ENCODE measurements around the gene PPFIBP2. TPM values are rescaled to one million over a fixed set of nuclear protein-coding genes. Genes with fewer than 3 reads are reported as not detected.

The PPFIBP2 gene
- total and polyA plus RNA-seq, 4 donors: 14.1 to 35.6 (median 24.7) TPM

DNA sequence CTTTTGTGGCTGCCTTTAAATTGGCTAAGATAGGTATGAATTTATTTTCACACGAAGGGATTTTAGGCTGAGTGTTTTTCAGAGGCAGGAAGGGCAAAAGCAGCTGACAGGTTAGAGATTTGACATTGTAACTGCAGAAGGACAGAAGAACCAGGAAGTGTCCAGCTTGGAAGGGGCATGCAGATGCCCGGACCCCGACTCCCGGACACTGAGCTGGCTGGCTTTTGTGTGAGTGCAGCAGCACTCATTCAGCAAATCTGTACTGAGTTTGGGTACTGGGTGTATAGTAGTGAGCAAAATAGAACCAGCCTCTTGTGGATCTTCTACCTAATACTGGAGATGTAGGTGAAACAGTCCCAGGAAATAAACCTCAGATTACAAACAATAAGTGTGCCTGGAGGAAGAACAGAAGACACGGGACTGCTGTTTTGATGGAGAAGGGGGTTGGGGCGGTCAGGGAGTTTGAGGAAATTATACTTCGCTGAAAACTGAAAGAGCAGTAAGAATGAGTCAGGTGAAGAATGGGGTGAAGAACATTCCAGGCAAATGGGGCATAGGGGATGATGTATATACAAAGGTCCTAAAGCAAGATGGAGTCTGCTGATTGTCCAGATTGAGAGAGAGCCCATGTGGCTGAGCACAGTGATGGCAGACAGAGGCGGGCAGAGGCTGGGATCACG, 64.6 kb downstream of the PPFIBP2 start:
- DNase-seq (no peak), ATAC-seq (ENCODE audit: low FRiP score) (no peak)
- no peaks in the 10 kb centered on the region for H3K4me1 ChIP-seq (ENCODE audit: control insufficient read depth in 1 of 2, insufficient read depth in 2 of 2, low read length in 2 of 2)
- H3K4me3 ChIP-seq (ENCODE audit: low read length in 2 of 2): peak overlapping the region; percentile 43 to 49
- H3K9me3 ChIP-seq (ENCODE audit: control insufficient read depth, low read length): no peaks in the 10 kb centered on the region
- no peaks in the 10 kb centered on the region for H3K36me3 ChIP-seq (ENCODE audit: control insufficient read depth in 1 of 2, insufficient read depth in 2 of 2, low read length in 1 of 2)
- WGBS, 2 donors: 19 to 32% methylated on average over 9 of the region's 9 CpGs
- H3K27me3 ChIP-seq (ENCODE audit: control insufficient read depth in 1 of 2, insufficient read depth in 2 of 2, low read length in 1 of 2): no peaks in the 10 kb centered on the region
- intact Hi-C loops (cut with DNase I): no loop called here
- peak overlapping the region; percentile 57 to 88 for H3K27ac ChIP-seq (ENCODE audit: low read depth in 1 of 2, low read length in 2 of 2)

DNA sequence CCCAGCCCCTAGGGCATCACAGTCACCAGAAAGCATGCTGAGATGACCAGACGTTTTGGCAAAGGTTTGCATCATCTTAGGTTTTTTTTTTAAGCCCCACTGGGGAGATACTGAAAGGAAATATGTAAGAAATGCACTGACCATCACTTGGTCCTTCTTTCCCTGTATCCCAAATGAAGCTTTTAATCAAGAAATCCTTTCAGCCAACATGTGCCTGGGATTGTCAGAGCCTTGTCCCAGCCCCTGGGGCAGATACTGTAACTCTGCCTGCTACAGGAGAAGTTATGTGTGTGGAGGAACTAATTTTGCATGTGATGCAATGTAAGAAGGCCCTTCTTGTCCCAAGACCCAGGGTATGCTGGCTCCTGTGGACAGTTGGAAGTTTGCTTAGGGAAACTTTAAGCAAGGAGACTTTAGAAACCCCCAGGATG, 65.6 kb downstream of the PPFIBP2 start:
- ATAC-seq (ENCODE audit: low FRiP score) (peak; percentile 68), DNase-seq (peak in 1 of 2 donors; percentile 60)
- Histone ChIP-seq H3K27ac (ENCODE audit: low read depth in 1 of 2, low read length in 2 of 2) (peak overlapping the region in 1 of 2 donors; percentile 33), H3K27me3 (ENCODE audit: control insufficient read depth in 1 of 2, insufficient read depth in 2 of 2, low read length in 1 of 2) (no peaks in the 10 kb centered on the region), H3K36me3 (ENCODE audit: control insufficient read depth in 1 of 2, insufficient read depth in 2 of 2, low read length in 1 of 2) (no peaks in the 10 kb centered on the region), H3K4me3 (ENCODE audit: low read length in 2 of 2) (no peak overlapping the region), H3K9me3 (ENCODE audit: control insufficient read depth, low read length) (no peaks in the 10 kb centered on the region), H3K4me1 (ENCODE audit: control insufficient read depth in 1 of 2, insufficient read depth in 2 of 2, low read length in 2 of 2) (no peaks in the 10 kb centered on the region)
- WGBS, 2 donors: 0 to 3% methylated on average over 1 of the region's 1 CpG
- intact Hi-C loops (cut with DNase I): no loop called here

DNA sequence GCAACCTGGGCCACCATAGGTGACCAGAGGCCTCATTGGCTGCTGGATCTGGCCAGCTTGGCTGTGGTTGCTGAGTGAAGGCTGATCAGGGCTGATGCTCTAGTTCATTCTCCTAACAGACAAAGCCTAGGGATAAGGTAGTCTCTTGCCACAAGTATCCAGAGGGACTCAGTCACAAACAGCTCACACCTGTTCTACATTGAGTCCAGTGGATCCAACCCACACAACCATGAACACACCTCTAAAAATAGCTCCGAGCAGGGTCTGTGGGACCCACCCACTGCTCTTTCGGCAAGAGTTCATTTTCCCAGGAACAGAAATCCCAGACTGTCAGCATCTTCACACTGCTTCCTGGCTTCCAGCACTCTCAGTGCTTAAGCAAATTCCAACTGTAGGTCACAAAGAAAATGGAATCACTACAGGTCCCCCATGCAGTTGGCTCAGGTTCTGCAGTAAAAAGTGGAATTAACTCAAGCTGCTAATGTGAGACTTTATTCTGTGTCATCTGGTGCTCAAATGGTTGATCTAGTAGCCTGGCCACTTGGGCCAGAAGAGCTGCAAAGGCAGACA, 67.3 kb downstream of the PPFIBP2 start:
- Histone ChIP-seq H3K4me1 (ENCODE audit: control insufficient read depth in 1 of 2, insufficient read depth in 2 of 2, low read length in 2 of 2) (no peaks in the 10 kb centered on the region), H3K9me3 (ENCODE audit: control insufficient read depth, low read length) (no peaks in the 10 kb centered on the region), H3K4me3 (ENCODE audit: low read length in 2 of 2) (no peak overlapping the region), H3K27ac (ENCODE audit: low read depth in 1 of 2, low read length in 2 of 2) (peak overlapping the region in 1 of 2 donors; percentile 36), H3K36me3 (ENCODE audit: control insufficient read depth in 1 of 2, insufficient read depth in 2 of 2, low read length in 1 of 2) (no peaks in the 10 kb centered on the region), H3K27me3 (ENCODE audit: control insufficient read depth in 1 of 2, insufficient read depth in 2 of 2, low read length in 1 of 2) (no peaks in the 10 kb centered on the region)
- ATAC-seq (ENCODE audit: low FRiP score): no peak
- intact Hi-C loops (cut with DNase I): no loop called here
- 13 to 37% methylated on average over 2 of the region's 2 CpGs for WGBS, 2 donors
- no peak for DNase-seq

DNA sequence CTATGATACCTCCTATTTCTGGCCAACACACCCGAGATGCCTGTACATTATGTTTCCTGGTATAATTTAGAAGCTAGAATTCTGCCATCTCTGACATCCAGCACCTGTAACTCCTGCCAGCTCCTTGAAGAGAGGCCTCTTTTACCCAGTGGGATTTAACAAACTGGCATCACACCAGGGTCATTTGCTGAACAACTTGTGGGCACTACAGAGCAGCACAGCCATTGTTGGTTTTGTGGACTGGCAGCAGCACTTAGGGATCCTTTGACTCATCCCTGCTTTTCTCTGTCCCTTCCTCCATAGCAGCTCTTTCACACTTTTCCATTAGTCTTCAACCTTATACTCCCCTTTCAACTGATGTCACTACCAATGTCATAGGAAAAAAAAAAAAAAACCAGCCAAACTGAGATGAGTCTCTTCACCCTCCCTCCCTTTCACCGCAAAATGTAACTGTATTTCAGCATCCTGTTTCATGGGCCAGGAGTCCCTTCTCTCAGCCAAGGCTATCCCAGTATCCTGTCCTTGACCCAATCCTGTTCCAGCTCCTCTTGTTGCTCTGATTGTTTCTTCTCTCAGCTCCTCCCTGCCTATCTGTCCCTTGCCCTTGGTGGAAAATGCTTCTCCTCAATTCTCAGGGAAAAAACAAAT, 68.7 kb downstream of the PPFIBP2 start:
- no peak for ATAC-seq (ENCODE audit: low FRiP score)
- intact Hi-C loops (cut with DNase I): no loop called here
- Histone ChIP-seq H3K27ac (ENCODE audit: low read depth in 1 of 2, low read length in 2 of 2) (no peak overlapping the region), H3K9me3 (ENCODE audit: control insufficient read depth, low read length) (no peaks in the 10 kb centered on the region), H3K4me1 (ENCODE audit: control insufficient read depth in 1 of 2, insufficient read depth in 2 of 2, low read length in 2 of 2) (no peaks in the 10 kb centered on the region), H3K27me3 (ENCODE audit: control insufficient read depth in 1 of 2, insufficient read depth in 2 of 2, low read length in 1 of 2) (no peaks in the 10 kb centered on the region), H3K4me3 (ENCODE audit: low read length in 2 of 2) (no peak overlapping the region), H3K36me3 (ENCODE audit: control insufficient read depth in 1 of 2, insufficient read depth in 2 of 2, low read length in 1 of 2) (no peaks in the 10 kb centered on the region)
- no peak for DNase-seq
- WGBS, 2 donors: 68 to 91% methylated on average over 2 of the region's 2 CpGs

DNA sequence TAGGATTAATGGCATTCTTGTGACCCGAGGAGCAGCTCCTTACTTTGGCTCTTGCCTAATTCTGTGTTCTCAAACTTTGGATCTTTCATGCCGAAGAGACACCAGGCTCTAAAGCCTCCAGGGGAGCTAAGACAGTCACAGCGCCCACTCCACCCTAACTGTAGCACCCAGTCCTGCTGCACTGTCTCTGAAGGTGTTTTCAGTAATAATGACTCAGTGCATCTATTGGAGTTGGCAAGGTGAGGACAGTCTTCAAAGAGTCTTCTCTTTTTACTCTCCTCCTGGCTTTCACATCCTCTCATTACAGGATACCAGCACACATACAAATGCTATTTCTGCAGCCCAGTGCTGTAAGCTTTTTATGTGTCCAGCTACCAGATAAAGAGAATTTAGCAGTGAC, 69.4 kb downstream of the PPFIBP2 start:
- Histone ChIP-seq H3K4me1 (ENCODE audit: control insufficient read depth in 1 of 2, insufficient read depth in 2 of 2, low read length in 2 of 2) (peaks cover 2 to 3% of the 10 kb centered on the region in 2 donors), H3K27me3 (ENCODE audit: control insufficient read depth in 1 of 2, insufficient read depth in 2 of 2, low read length in 1 of 2) (no peaks in the 10 kb centered on the region), H3K36me3 (ENCODE audit: control insufficient read depth in 1 of 2, insufficient read depth in 2 of 2, low read length in 1 of 2) (no peaks in the 10 kb centered on the region), H3K9me3 (ENCODE audit: control insufficient read depth, low read length) (no peaks in the 10 kb centered on the region), H3K4me3 (ENCODE audit: low read length in 2 of 2) (no peak overlapping the region), H3K27ac (ENCODE audit: low read depth in 1 of 2, low read length in 2 of 2) (no peak overlapping the region)
- 89 to 94% methylated on average over 3 of the region's 3 CpGs for WGBS, 2 donors
- no peak for ATAC-seq (ENCODE audit: low FRiP score)
- intact Hi-C loops (cut with DNase I): no loop called here
- DNase-seq: no peak

DNA sequence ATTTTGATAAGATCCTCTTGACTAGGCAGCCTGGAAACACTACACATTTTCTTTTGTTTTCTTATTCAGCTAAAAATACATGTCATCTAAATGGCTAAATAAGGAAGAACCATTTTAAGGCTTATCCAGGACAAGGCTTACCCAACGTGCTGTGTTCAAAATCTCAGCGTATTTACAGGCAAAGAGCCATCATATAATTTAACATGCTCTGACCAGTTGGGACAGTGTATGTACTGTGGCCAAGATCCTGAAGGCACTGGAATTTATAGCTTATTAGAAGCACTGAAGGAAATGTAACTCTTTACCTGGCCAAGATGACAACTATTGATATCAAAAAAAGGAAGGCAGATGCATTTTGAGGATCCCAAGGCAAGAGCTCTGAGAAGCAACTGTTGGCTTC, 71.1 kb downstream of the PPFIBP2 start:
- intact Hi-C loops (cut with DNase I): no loop called here
- no peak for ATAC-seq (ENCODE audit: low FRiP score)
- H3K4me3 ChIP-seq (ENCODE audit: low read length in 2 of 2): no peak overlapping the region
- H3K36me3 ChIP-seq (ENCODE audit: control insufficient read depth in 1 of 2, insufficient read depth in 2 of 2, low read length in 1 of 2): no peaks in the 10 kb centered on the region
- no peaks in the 10 kb centered on the region for H3K27me3 ChIP-seq (ENCODE audit: control insufficient read depth in 1 of 2, insufficient read depth in 2 of 2, low read length in 1 of 2)
- 8 to 10% methylated on average over 2 of the region's 2 CpGs for WGBS, 2 donors
- peak overlapping the region in 1 of 2 donors; percentile 17 for H3K27ac ChIP-seq (ENCODE audit: low read depth in 1 of 2, low read length in 2 of 2)
- H3K9me3 ChIP-seq (ENCODE audit: control insufficient read depth, low read length): no peaks in the 10 kb centered on the region
- peaks cover 3% of the 10 kb centered on the region in 2 donors for H3K4me1 ChIP-seq (ENCODE audit: control insufficient read depth in 1 of 2, insufficient read depth in 2 of 2, low read length in 2 of 2)
- DNase-seq: no peak

DNA sequence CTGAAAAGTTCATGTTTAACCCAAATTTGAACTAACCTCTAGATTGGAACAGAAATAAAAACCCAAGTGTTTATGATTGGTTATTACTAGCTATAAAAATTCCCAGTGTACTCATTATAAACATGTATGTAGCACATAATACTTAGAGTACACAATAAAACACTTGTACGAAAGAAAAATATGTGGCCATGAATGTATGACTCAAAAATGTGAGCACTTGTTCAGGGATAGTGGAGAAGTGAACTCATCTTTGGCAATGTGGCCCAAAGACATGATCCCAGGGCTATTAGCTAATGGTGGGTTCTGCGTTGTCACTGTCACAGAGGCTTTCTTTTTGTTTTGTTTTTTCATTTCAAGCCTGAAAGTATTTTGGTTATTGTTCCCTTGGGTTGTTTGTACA, 72.0 kb downstream of the PPFIBP2 start:
- no peak for DNase-seq
- Histone ChIP-seq H3K27me3 (ENCODE audit: control insufficient read depth in 1 of 2, insufficient read depth in 2 of 2, low read length in 1 of 2) (no peaks in the 10 kb centered on the region), H3K4me3 (ENCODE audit: low read length in 2 of 2) (no peak overlapping the region), H3K36me3 (ENCODE audit: control insufficient read depth in 1 of 2, insufficient read depth in 2 of 2, low read length in 1 of 2) (no peaks in the 10 kb centered on the region), H3K27ac (ENCODE audit: low read depth in 1 of 2, low read length in 2 of 2) (no peak overlapping the region), H3K4me1 (ENCODE audit: control insufficient read depth in 1 of 2, insufficient read depth in 2 of 2, low read length in 2 of 2) (peaks cover 3% of the 10 kb centered on the region in 2 donors), H3K9me3 (ENCODE audit: control insufficient read depth, low read length) (no peaks in the 10 kb centered on the region)
- WGBS, 2 donors: 74 to 85% methylated on average over 2 of the region's 2 CpGs
- ATAC-seq (ENCODE audit: low FRiP score): no peak
- intact Hi-C loops (cut with DNase I): no loop called here

DNA sequence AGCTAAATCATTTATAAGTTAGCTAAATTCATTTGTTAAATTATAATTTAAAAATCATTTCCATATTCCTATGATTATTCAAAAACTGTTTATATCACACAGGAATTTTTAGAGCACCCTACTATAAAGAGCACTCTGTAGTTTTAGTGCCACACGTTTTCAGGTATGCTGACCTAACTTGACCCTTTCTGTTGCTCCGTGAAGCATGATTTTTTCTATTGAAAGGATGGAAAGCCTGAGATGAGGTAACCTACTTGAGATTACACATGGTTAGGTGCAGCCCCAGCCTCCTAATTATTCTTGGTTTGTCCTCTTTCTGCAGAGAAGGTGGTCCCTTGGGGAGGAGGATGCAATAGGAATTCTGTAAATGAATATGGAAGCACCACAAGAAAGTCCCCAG, 72.6 kb downstream of the PPFIBP2 start:
- Histone ChIP-seq H3K4me3 (ENCODE audit: low read length in 2 of 2) (no peak overlapping the region), H3K9me3 (ENCODE audit: control insufficient read depth, low read length) (no peaks in the 10 kb centered on the region), H3K27me3 (ENCODE audit: control insufficient read depth in 1 of 2, insufficient read depth in 2 of 2, low read length in 1 of 2) (no peaks in the 10 kb centered on the region), H3K4me1 (ENCODE audit: control insufficient read depth in 1 of 2, insufficient read depth in 2 of 2, low read length in 2 of 2) (peaks cover 3% of the 10 kb centered on the region in 2 donors), H3K27ac (ENCODE audit: low read depth in 1 of 2, low read length in 2 of 2) (peak overlapping the region in 1 of 2 donors; percentile 48), H3K36me3 (ENCODE audit: control insufficient read depth in 1 of 2, insufficient read depth in 2 of 2, low read length in 1 of 2) (no peaks in the 10 kb centered on the region)
- 45 to 72% methylated on average over 2 of the region's 2 CpGs for WGBS, 2 donors
- intact Hi-C loops (cut with DNase I): no loop called here
- no peak for DNase-seq
- ATAC-seq (ENCODE audit: low FRiP score): no peak

DNA sequence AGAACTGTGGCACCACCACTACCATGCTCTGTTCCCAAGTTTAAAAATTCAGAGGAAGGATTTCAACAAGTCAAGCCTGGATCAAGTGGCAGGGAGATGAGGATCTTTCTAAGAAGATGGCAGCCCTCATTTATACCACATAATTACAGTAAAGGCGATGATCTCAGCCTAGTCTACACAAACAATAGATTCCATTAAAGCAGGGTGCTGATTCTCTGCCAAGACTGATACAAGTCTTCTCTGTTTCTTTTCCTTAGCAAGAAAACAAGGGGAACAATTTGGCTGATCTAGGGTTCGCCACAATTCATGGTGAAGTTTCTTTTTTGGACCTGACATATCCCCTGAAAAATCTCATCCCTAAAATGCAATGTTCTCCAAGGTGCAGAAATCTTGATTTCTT, 73.9 kb downstream of the PPFIBP2 start:
- Histone ChIP-seq H3K36me3 (ENCODE audit: control insufficient read depth in 1 of 2, insufficient read depth in 2 of 2, low read length in 1 of 2) (no peaks in the 10 kb centered on the region), H3K4me1 (ENCODE audit: control insufficient read depth in 1 of 2, insufficient read depth in 2 of 2, low read length in 2 of 2) (peaks cover 3% of the 10 kb centered on the region in 2 donors), H3K9me3 (ENCODE audit: control insufficient read depth, low read length) (no peaks in the 10 kb centered on the region), H3K27ac (ENCODE audit: low read depth in 1 of 2, low read length in 2 of 2) (peak overlapping the region in 1 of 2 donors; percentile 53), H3K4me3 (ENCODE audit: low read length in 2 of 2) (no peak overlapping the region), H3K27me3 (ENCODE audit: control insufficient read depth in 1 of 2, insufficient read depth in 2 of 2, low read length in 1 of 2) (no peaks in the 10 kb centered on the region)
- DNase-seq: no peak
- intact Hi-C loops (cut with DNase I): no loop called here
- WGBS, 2 donors: 81 to 94% methylated on average over 2 of the region's 2 CpGs
- ATAC-seq (ENCODE audit: low FRiP score): no peak

All from aorta (tissue), 5 donors.